ENCODE data around the gene PRKD2.

Gene PRKD2

GRCh38 chr19:46654621-46655152, 62.2 kb downstream of the PRKD2 start:
- DNase-seq (ENCODE audit: low read depth), result no peak
- TF ChIP-seq, protein P1, sequence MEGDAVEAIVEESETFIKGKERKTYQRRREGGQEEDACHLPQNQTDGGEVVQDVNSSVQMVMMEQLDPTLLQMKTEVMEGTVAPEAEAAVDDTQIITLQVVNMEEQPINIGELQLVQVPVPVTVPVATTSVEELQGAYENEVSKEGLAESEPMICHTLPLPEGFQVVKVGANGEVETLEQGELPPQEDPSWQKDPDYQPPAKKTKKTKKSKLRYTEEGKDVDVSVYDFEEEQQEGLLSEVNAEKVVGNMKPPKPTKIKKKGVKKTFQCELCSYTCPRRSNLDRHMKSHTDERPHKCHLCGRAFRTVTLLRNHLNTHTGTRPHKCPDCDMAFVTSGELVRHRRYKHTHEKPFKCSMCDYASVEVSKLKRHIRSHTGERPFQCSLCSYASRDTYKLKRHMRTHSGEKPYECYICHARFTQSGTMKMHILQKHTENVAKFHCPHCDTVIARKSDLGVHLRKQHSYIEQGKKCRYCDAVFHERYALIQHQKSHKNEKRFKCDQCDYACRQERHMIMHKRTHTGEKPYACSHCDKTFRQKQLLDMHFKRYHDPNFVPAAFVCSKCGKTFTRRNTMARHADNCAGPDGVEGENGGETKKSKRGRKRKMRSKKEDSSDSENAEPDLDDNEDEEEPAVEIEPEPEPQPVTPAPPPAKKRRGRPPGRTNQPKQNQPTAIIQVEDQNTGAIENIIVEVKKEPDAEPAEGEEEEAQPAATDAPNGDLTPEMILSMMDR (IDR thresholded peaks at IDR 0.05; ENCODE audit: low read depth, low read length, missing control alignments), result no peak
- H3K4me3 ChIP-seq (ENCODE audit: low read depth, low read length), result no peak overlapping the region

DNA sequence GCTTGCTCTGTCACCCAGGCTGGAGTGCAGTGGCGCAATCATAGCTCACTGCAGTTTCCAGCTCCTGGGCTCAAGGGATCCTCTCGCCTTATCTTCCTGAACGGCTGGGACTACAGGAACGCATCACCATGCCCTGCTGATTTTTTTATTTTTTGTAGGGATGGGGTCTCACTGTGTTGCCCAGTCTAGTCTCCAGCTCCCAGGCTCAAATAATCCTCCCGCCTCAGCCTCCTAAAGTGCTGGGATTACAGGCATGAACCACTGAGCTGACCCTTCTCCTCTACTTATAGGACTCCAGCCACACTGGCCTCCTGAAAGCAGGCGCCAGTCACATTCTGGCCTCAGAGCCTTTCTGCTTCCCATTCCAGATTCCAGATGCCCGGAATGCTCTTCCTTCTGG, 66.5 kb downstream of the PRKD2 start:
- TF ChIP-seq, protein P1 (IDR thresholded peaks at IDR 0.05; ENCODE audit: low read depth, low read length, missing control alignments), result no peak
- H3K4me3 ChIP-seq (ENCODE audit: low read depth, low read length), result no peak overlapping the region
- no peak for DNase-seq (ENCODE audit: low read depth)

DNA sequence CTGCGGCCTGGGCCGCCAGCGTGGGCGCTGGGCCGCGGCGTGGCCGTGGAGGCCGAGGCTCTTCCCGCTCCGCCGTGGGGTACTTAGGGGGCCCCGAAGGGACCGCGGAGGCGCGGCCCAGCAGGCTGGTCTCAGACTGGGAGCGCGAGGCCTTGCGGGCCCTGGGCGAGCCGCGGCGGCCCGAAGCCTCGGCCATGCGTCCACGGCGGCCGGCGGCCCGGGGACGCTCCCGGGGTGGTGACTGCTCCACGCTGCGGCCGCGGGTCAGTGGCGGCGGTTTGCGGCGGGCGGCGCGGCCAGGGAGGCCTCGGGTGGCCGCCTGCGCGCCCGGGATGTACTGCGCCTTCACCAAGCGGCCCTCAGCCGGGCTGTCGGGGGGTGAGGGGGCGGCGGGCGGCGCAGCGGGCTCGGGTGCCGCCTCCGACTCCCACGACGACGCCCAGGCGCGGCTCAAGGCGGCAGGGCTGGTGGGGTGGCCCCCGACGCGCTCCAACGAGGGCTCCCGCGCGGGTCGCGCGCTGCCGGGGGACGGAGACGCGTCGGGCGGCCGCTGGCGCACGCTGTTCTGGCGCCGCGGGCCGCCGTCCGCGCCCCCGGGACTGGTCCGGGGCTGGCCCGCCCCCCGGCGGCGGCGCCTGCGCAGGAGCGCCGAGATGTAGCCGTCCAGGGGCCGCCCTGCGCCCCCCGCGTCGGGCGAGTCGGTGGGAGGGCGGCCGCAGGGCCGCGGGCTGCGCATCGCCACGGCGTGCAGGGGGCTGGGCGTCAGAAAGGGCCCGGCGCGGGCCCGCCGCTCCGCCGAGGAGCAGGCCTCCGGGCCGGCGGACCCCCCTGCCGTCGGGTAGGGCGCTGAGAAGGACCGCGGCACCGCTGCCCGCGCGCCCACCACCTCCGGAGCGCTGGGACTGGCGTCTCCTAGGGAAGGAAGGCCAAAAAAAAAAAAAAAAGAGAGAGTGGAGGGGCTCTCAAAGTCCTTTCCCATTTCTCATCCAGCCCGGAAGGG, 67.7 kb downstream of the PRKD2 start:
- TF ChIP-seq, protein P1 (IDR thresholded peaks at IDR 0.05; ENCODE audit: low read depth, low read length, missing control alignments), result no peak
- DNase-seq (ENCODE audit: low read depth), result no peak
- no peak overlapping the region for H3K4me3 ChIP-seq (ENCODE audit: low read depth, low read length)

GRCh38 chr19:46648060-46648960, 68.6 kb downstream of the PRKD2 start:
- no peak overlapping the region for H3K4me3 ChIP-seq (ENCODE audit: low read depth, low read length)
- TF ChIP-seq, protein P1 (IDR thresholded peaks at IDR 0.05; ENCODE audit: low read depth, low read length, missing control alignments), result no peak
- DNase-seq (ENCODE audit: low read depth), result no peak

DNA sequence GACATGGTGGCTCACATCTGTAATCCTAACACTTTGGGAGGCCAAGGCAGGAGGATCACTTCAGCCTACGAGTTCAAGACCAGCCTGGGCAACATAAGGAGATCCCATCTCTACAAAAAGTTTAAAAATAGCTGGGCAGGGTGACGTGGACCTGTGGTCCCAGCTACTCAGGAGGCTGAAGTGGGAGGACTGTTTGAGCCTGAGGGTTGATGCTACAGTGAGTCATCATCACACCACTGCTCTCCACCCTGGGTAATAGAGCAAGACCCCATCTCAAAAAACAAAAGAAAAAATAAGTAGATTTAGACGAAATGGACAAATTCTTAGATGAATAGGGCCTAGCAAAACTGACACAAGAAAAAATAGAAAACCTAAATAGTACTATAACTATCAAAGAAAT, 70.5 kb downstream of the PRKD2 start:
- DNase-seq (ENCODE audit: low read depth), result no peak
- no peak overlapping the region for H3K4me3 ChIP-seq (ENCODE audit: low read depth, low read length)
- TF ChIP-seq, protein P1 (IDR thresholded peaks at IDR 0.05; ENCODE audit: low read depth, low read length, missing control alignments), result no peak

GRCh38 chr19:46644720-46645119, 72.2 kb downstream of the PRKD2 start:
- no peak for DNase-seq (ENCODE audit: low read depth)
- TF ChIP-seq, protein P1 (IDR thresholded peaks at IDR 0.05; ENCODE audit: low read depth, low read length, missing control alignments), result no peak
- no peak overlapping the region for H3K4me3 ChIP-seq (ENCODE audit: low read depth, low read length)

Measured in GM12864 (cell line).